ENCODE measurements around the gene LIFR.

The LIFR gene

DNA sequence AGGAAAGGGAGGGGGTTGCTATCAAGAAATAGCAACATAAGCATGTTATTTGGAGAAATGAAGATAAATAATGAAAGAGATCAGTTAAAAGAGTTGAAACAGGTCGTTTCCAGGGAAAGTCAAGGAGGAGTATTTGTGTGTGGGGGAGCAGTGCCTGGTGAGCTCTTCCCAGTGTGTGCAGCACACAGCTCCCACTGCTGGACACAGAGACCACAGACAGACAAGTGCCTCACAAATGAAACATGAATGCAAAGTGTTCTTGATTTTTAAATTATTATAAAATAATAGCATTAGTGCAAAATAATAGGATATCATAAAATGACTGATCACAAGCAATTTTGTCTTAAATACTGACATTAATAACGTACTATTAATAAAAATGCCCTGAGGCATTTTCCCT, 40.8 kb downstream of the LIFR start:
- no peak for DNase-seq

- DNase-seq, result no peak
These were observed 41.4 kb downstream of the LIFR start for GRCh38 chr5:38515092-38515491.

- DNase-seq, result no peak
These were observed 47.3 kb downstream of the LIFR start for GRCh38 chr5:38509185-38509584.

DNA sequence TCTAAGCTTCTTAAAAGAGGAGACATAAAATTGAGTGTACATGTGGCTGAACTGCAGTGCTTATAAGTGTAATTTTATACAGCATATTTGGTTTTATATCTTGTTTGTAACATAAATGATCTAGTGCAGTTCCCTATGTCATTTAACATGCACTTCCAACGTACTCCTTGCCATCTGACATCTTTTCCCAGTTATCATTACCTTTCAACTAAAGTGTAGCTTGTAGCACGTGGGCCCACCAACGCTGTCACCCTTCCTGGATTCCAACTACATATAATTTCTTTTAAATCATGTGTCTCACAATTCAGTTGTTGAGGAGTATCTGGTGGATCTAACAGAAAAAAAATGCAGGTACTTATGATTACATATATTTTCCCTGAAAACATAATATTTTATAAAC, 50.1 kb downstream of the LIFR start:
- no peak for DNase-seq

GRCh38 chr5:38500573-38501260, 55.7 kb downstream of the LIFR start:
- DNase-seq, result no peak

DNA sequence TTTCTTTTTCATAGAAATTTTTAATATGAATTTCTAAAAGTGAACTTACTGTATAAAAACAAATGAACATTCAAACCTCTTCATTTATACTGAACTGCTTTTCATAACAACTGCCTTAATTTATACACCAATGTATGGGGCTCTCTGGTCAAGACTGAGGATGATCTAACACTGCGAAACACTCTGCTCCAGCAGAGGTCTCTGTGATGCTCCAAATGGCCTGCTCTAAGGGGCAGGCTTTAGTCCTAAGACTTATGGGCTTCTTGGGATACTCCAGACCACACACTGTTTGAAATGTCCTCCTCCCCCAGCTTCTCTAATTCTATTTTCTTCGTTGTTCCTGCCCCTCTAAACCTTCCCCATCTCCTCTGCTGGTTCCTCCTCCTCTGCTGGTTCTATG, 58.5 kb downstream of the LIFR start:
- no peak for DNase-seq

GRCh38 chr5:38494763-38495162, 61.7 kb downstream of the LIFR start:
- peak; percentile 28 to 35 for DNase-seq

DNA sequence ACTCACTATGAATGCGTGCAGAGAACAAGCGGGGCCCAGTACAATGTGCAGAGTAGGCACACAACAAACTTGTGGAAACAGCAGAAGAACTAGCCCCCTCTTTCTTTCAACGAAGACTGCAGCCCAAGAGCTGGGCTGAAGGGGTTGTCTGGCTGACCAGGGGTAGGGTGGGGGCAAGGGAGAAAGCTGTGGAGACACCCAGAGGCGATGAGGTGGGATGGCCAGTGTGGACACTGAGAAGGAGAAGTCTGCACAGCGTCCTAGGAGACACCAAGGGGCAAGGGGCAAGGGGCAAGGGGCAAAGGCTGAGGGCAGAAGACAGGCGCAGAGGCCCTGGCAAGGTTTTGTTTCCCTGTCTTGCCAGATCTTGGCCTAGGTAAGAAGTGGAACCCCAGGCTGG, 62.3 kb downstream of the LIFR start:
- DNase-seq, result no peak

DNA sequence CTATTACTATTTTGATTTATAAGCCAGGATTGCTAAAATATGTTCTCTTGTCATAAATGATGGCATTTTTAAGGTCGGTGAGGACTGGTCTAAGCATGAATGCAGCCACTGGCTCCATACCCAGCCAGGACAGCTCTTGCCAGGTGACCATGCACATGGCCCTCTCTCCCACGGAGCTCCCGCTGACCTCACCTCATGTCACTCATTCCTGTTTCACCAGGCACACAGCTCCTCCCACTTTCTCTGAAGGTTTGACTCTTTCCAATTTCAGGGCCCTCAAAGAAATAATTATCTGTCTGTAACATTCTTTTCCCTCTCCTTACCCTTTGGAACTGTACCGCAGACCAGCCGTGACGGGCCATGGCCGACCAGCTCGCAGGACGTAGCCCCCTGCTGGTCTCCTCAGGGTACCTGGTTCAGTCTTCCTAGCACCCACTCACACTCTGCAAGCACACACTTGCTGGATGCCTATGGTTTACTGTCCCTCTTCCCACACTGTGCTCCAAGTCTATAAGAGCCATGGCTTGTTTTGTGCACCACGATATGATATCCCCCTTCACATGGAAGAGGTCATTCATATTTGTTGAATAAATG, 72.5 kb downstream of the LIFR start:
- DNase-seq, result no peak

DNA sequence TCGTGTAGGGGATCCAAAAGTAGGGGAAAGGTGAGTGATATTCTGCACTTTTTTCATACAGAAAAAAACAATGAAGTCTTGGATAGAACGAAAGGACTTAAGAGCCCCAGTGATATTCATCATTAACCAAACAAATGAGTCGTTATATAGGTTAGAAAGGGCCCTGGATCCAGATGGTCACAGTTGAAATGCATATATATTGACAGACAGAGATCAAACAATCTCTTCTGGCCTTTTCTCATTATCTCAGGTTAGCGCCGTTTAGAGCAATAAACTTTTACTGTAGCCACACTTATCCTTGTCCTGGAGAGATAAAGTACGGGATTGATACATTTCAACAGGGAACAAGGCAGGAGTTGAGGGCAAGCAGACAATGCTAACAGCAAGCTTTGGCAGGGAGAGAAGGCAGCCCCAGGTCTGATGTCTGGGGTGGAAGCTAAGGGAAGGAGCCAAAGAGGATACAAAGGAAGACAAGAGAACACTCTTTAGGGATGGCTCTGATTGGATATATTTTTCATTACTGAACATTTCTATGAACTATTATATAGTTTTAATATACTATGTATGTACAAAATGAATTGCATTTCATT, 77.0 kb downstream of the LIFR start:
- no peak for DNase-seq

- DNase-seq, result no peak
These were observed 77.6 kb downstream of the LIFR start for GRCh38 chr5:38478878-38479277.

GRCh38 chr5:38478166-38478565, 78.3 kb downstream of the LIFR start:
- no peak for DNase-seq

DNA sequence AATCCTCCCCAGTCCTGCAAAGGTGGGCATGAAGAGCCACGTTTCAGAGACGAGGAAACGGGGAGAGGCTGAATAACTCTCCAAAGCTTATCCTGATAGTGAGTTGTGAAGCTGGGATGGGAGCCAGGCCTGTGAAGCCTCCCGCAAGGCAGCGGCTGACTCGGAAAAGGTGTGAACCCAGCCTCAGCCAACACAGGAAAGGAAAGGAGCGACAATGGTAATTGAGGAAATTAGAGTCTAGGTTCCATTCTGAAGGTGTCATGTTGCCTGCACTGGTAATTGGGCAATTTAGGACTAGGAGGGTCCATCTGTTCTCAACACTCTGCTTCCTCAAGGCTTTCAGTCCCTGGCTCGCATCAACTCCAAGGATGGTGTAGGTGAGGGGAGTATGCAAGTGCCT, 83.4 kb downstream of the LIFR start:
- no peak for DNase-seq

GRCh38 chr5:38472541-38472940, 83.9 kb downstream of the LIFR start:
- DNase-seq, result no peak

- no peak for DNase-seq
These were observed 84.7 kb downstream of the LIFR start for GRCh38 chr5:38471709-38472108.

- DNase-seq, result no peak
These were observed 86.7 kb downstream of the LIFR start for GRCh38 chr5:38469707-38470267.

GRCh38 chr5:38468978-38469706, 87.3 kb downstream of the LIFR start:
- DNase-seq, result no peak

- DNase-seq, result no peak
These were observed 88.2 kb downstream of the LIFR start for GRCh38 chr5:38468202-38468673.

DNA sequence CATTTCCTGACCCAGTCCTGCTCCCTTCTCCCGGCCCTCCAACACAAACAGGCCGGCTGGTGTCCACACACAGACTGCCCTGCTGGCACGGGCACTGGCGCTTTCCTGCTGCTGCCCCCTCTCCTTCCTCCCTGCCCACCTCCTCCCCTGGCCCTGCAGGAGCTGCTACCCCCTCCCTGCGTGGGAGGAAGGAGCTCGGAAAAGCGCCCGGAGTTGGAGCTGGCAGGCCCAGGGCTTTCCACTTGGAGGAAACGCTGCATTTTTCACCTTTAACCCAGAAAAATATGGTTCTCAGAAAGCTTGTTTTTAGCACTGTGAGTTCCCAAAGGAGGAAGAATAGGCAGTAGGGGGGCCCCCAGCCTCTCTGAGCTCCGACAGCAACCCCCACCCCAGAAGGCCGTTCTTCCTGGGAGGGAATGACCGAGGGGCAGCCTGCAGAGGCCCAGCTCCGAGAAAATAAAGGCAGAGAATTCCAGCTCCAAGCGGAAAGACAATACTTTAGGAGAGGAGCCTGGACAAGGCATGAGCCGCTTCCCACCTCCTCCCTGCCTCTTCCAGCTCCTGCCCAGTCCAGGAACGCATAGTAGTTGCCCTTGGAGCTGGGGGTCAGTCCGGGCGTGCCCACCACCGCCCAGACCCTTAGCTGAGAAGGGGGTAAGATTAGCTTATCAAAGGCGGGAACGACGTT, 88.9 kb downstream of the LIFR start:
- no peak for DNase-seq

DNA sequence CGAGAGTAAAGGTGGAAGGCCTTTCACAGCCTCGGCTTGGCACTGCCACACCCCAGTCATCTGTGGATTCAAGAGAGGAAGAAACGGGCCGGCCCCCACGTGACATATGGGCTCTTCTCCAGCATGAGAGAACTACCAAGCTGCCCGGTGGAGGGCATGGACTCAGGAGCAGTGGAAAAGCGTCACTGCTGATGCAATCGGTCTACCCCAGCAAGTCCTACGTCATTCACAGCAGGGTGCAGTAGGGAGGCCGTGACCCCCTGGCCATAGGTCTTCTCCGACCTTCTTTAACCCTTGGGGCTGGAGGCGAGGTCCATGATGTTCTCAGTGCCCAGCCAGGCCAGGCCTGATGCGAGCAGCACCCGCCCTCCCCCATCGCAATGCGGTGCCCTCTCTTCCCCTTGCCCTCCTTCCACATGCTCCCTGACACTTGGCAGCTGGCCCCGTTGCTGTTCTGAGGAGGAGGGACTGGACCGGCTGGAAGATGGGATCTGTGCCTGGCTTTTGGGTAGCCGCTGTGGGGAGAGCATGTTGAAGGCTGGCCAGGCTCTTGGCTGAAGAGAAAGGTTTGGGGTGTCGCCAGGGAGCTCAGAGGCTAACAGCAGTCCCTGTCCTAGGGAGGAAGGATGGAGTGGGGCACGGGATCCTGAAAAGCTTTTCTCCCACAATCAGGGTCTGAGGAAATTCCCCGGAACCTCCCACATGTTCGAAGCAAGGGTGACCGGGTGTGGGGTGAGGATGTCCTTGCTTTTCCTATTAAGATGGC, 89.8 kb downstream of the LIFR start:
- no peak for DNase-seq

DNA sequence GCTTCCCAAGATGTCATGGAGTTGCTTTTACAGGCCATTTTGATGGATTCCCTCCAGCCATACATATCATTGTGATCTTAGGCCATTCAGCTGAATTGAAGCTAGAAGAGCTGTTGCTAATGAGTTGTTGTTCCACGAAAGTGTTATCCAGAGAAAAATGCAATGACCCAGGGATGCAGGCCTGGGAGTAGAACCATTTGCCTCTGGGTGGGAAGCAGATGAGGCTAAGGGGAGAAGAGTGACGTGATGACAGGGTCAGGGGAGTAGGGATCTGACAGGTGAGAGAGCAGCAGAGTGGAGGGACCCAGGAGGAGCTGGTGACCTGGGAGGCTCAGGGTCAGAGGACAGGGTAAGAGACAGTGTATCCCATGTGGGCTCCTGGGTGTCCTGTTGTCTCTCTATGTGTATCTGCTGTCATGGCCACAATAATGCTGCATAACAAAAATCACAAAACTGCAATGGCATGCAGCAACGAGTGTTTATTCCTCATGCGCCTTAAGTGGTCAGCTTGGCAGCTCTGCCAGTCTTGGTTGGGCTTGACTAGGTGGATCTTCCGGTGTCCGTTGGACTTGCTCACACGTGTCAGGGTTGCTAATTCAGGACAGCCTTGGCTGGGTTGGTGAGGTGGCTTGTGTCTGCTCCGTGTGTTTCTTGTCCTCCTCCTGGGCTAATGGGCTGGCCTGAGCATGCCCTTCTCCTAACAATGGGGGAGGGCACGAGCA, 90.6 kb downstream of the LIFR start:
- no peak for DNase-seq
